ENCODE results near the gene PRPF4.

- TF ChIP-seq, protein P1, sequence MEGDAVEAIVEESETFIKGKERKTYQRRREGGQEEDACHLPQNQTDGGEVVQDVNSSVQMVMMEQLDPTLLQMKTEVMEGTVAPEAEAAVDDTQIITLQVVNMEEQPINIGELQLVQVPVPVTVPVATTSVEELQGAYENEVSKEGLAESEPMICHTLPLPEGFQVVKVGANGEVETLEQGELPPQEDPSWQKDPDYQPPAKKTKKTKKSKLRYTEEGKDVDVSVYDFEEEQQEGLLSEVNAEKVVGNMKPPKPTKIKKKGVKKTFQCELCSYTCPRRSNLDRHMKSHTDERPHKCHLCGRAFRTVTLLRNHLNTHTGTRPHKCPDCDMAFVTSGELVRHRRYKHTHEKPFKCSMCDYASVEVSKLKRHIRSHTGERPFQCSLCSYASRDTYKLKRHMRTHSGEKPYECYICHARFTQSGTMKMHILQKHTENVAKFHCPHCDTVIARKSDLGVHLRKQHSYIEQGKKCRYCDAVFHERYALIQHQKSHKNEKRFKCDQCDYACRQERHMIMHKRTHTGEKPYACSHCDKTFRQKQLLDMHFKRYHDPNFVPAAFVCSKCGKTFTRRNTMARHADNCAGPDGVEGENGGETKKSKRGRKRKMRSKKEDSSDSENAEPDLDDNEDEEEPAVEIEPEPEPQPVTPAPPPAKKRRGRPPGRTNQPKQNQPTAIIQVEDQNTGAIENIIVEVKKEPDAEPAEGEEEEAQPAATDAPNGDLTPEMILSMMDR (conservative IDR thresholded peaks at IDR 0.05; ENCODE audit: low read length), result no peak
- TF ChIP-seq EZH2phosphoT487 (IDR thresholded peaks at IDR 0.05; ENCODE audit: borderline replicate concordance, low read depth, low read length), result no peak
These were observed 38.4 kb upstream of the PRPF4 start for GRCh38 chr9:113237026-113237425.

All from OCI-LY7 (cell line).